SK-N-SH (cell line): Measurements from ENCODE around the gene ABCC2. TPM values are rescaled to one million over a fixed set of nuclear protein-coding genes. Genes with fewer than 3 reads are reported as not detected.

Experiments used
- CTCF ChIA-PET: fragments of 300-600, 350-600 bp; formaldehyde crosslinking; extraction: SDS; loops from one replicate; lab custom pipeline; 2021; lab: Yijun Ruan, JAX
- POLR2A ChIA-PET: fragments of 350-600 bp; sonication (Branson Sonifier 250); formaldehyde crosslinking; extraction: SDS; loops from one replicate; lab custom pipeline; 2020; ENCODE audit warnings: antibody characterized with exemption, inconsistent platforms; lab: Yijun Ruan, JAX
- DNase-seq: peaks from one replicate; pipeline ENCODE4 v3.0.0; 2012
- H2AFZ ChIP-seq: fragments of 200-600 bp; sonication (generic); 2 replicates; pipeline ENCODE4 v1.8.1; 2016; ENCODE audit warnings: antibody characterized with exemption, mild to moderate bottlenecking, low read depth
- H3F3A ChIP-seq: fragments of 200-600 bp; sonication (generic); replicated peaks from 2 replicates; pipeline ENCODE3; 2016; ENCODE audit warnings: antibody characterized with exemption, mild to moderate bottlenecking; ENCODE audit not compliant: insufficient read depth
- H3K27ac ChIP-seq, 2 experiments: fragments of 200-500 bp in 1 of 2; fragments of 200-600 bp in 1 of 2; sonication (Bioruptor generic) in 1 of 2; sonication (generic), shearing (Covaris generic) in 1 of 2; 2 replicates each; pipeline versions ENCODE4 v1.5.1 to v1.6.1; 2014 to 2016; ENCODE audit warnings: low read depth in 2 of 2, inconsistent platforms in 1 of 2, low read length in 1 of 2, mild to moderate bottlenecking in 1 of 2, mixed read lengths in 1 of 2
- H3K27me3 ChIP-seq: fragments of 200-600 bp; sonication (generic), shearing (Covaris generic); 2 replicates; pipeline ENCODE4 v1.6.1; 2016; ENCODE audit warnings: mixed run types; ENCODE audit not compliant: insufficient read depth
- H3K36me3 ChIP-seq, 2 experiments: fragments of 200-500 bp in 1 of 2; fragments of 200-600 bp in 1 of 2; sonication (Bioruptor generic) in 1 of 2; sonication (generic) in 1 of 2; replicated peaks in 1 of 2; 2 replicates each; pipeline versions ENCODE3 to v1.5.1; 2014 to 2016; ENCODE audit warnings: low read length in 1 of 2, mild to moderate bottlenecking in 1 of 2; ENCODE audit not compliant: insufficient read depth in 2 of 2, control insufficient read depth in 1 of 2
- H3K4me1 ChIP-seq, 2 experiments: fragments of 200-500 bp in 1 of 2; fragments of 200-600 bp in 1 of 2; sonication (Bioruptor generic) in 1 of 2; sonication (generic), shearing (Covaris generic) in 1 of 2; 2 replicates each; pipeline versions ENCODE4 v1.5.1 to v1.6.1; 2014 to 2016; ENCODE audit warnings: low read depth in 1 of 2, low read length in 1 of 2, mixed run types in 1 of 2; ENCODE audit not compliant: insufficient read depth in 2 of 2, control insufficient read depth in 1 of 2
- H3K4me2 ChIP-seq: fragments of 200-600 bp; sonication (generic), shearing (Covaris generic); 2 replicates; pipeline ENCODE4 v1.6.1; 2017; ENCODE audit warnings: mixed run types
- H3K4me3 ChIP-seq, 2 experiments: fragments of 200-500 bp in 1 of 2; fragments of 200-600 bp in 1 of 2; sonication (Bioruptor generic) in 1 of 2; sonication (generic), shearing (Covaris generic) in 1 of 2; 2 replicates each; pipeline versions ENCODE4 v1.5.1 to v1.8.1; 2014 to 2016; ENCODE audit warnings: low read depth in 2 of 2, inconsistent platforms in 1 of 2, low read length in 1 of 2, mild to moderate bottlenecking in 1 of 2, mixed read lengths in 1 of 2, moderate library complexity in 1 of 2
- H3K79me2 ChIP-seq: fragments of 200-600 bp; sonication (generic); 2 replicates; pipeline ENCODE4 v1.8.1; 2017; ENCODE audit warnings: mild to moderate bottlenecking; ENCODE audit not compliant: insufficient read depth
- H3K9ac ChIP-seq: fragments of 200-600 bp; sonication (generic); 2 replicates; pipeline ENCODE4 v1.6.1; 2017; ENCODE audit warnings: mixed run types
- H3K9me2 ChIP-seq: fragments of 200-600 bp; sonication (generic); 2 replicates; pipeline ENCODE4 v1.6.1; 2017; ENCODE audit warnings: mixed run types
- H3K9me3 ChIP-seq: fragments of 200-600 bp; sonication (generic); 2 replicates; pipeline ENCODE4 v1.6.1; 2017; ENCODE audit warnings: mixed run types, mild to moderate bottlenecking, moderate library complexity
- H4K20me1 ChIP-seq: fragments of 200-600 bp; sonication (generic); 2 replicates; pipeline ENCODE4 v1.6.1; 2017; ENCODE audit warnings: mild to moderate bottlenecking, mixed run types; ENCODE audit not compliant: insufficient read depth
- CHD2 ChIP-seq: fragments of 150-350 bp; IDR thresholded peaks from 2 replicates; pipeline ENCODE4 v1.6.1; 2018; ENCODE audit warnings: low read length; ENCODE audit not compliant: partially characterized antibody
- ELF1 ChIP-seq: IDR thresholded peaks from 2 replicates; pipeline ENCODE4 v1.4.0; 2012
- EP300 ChIP-seq, 2 experiments: IDR thresholded peaks; 2 replicates each; pipeline versions ENCODE4 v1.4.0 to v1.6.1; 2012; ENCODE audit warnings: borderline replicate concordance in 1 of 2, low read depth in 1 of 2, low read length in 1 of 2
- EZH2phosphoT487 ChIP-seq: fragments of 200-600 bp; sonication (generic); IDR thresholded peaks from 2 replicates; pipeline ENCODE4 v1.6.1; 2017; ENCODE audit warnings: low read depth, mixed run types, mild to moderate bottlenecking, antibody characterized with exemption, moderate library complexity, borderline replicate concordance
- FOSL2 ChIP-seq: IDR thresholded peaks from 2 replicates; pipeline ENCODE4 v1.4.0; 2012; ENCODE audit warnings: low read depth, mild to moderate bottlenecking, moderate library complexity, borderline replicate concordance
- FOXJ3 ChIP-seq: sonication (generic); formaldehyde crosslinking; IDR thresholded peaks from 2 replicates; pipeline ENCODE4 v1.5.1; 2020; ENCODE audit warnings: mild to moderate bottlenecking, missing genetic modification reagents
- FOXM1 ChIP-seq: IDR thresholded peaks from 2 replicates; pipeline ENCODE4 v1.4.0; 2012; ENCODE audit warnings: low read depth, mild to moderate bottlenecking
- GABPA ChIP-seq: IDR thresholded peaks from 2 replicates; pipeline ENCODE4 v1.4.0; 2012; ENCODE audit warnings: low read depth, mild to moderate bottlenecking
- GATA2 ChIP-seq: sonication (generic); formaldehyde crosslinking; IDR thresholded peaks from 2 replicates; pipeline ENCODE4 v1.5.0; 2020; ENCODE audit warnings: mild to moderate bottlenecking, missing genetic modification reagents
- IRF3 ChIP-seq: fragments of 150-350 bp; IDR thresholded peaks from 2 replicates; pipeline ENCODE4 v1.6.1; 2016; ENCODE audit warnings: mild to moderate bottlenecking, low read depth, low read length
- MEF2A ChIP-seq: IDR thresholded peaks from 2 replicates; pipeline ENCODE4 v1.4.0; 2012; ENCODE audit warnings: low read depth, borderline replicate concordance
- MXI1 ChIP-seq: IDR thresholded peaks from 2 replicates; pipeline ENCODE4 v1.6.1; 2012; ENCODE audit warnings: mild to moderate bottlenecking, low read depth, low read length, improper control_type of control experiment
- PBX3 ChIP-seq: IDR thresholded peaks from 2 replicates; pipeline ENCODE4; 2012
- POLR2AphosphoS5 ChIP-seq: IDR thresholded peaks from 2 replicates; pipeline ENCODE4 v1.6.1; 2012; ENCODE audit warnings: low read depth, low read length
- RAD21 ChIP-seq: IDR thresholded peaks from 2 replicates; pipeline ENCODE4 v1.6.1; 2012; ENCODE audit warnings: mild to moderate bottlenecking, low read length
- REST ChIP-seq: IDR thresholded peaks from 2 replicates; pipeline ENCODE4 v1.6.1; 2012; ENCODE audit warnings: mild to moderate bottlenecking, low read depth, low read length, moderate library complexity
- RXRA ChIP-seq: IDR thresholded peaks from 2 replicates; pipeline ENCODE4 v1.4.0; 2012; ENCODE audit warnings: low read depth, mild to moderate bottlenecking, borderline replicate concordance
- SIN3A ChIP-seq: IDR thresholded peaks from 2 replicates; pipeline ENCODE4 v1.6.1; 2012; ENCODE audit warnings: low read depth, mild to moderate bottlenecking, low read length, moderate library complexity, borderline replicate concordance
- SMC3 ChIP-seq: IDR thresholded peaks from 2 replicates; pipeline ENCODE4 v1.6.1; 2012; ENCODE audit warnings: low read depth, low read length, improper control_type of control experiment
- TEAD4 ChIP-seq: IDR thresholded peaks from 2 replicates; pipeline ENCODE4 v1.4.0; 2012; ENCODE audit warnings: mild to moderate bottlenecking, borderline replicate concordance; ENCODE audit not compliant: insufficient read depth
- USF1 ChIP-seq: IDR thresholded peaks from 2 replicates; pipeline ENCODE4 v1.4.0; 2012; ENCODE audit warnings: low read depth, borderline replicate concordance
- WGBS: methylation state at CpG from one replicate; pipeline ENCODE4 v1.1.6; 2017; ENCODE audit warnings: low lambda C conversion rate; 5-methylcytosine and 5-hydroxymethylcytosine counted together
- polyA plus RNA-seq, 3 experiments: library from polyadenylated mRNA; depleted of rRNA; stranded (reverse); fragments of >200 nt; gene quantifications; 2 replicates each; pipeline ENCODE4 v1.2.3, GENCODE V29; 2012

Gene ABCC2
- polyA plus RNA-seq, 1 of the 3 experiments (the other 2 are of a cell fraction), result 0.48 TPM

- Histone ChIP-seq H3F3A (no peaks in the 10 kb centered on the region), H3K9me3 (no peaks in the 10 kb centered on the region), H3K4me1 (no peaks in the 10 kb centered on the region), H3K27me3 (no peaks in the 10 kb centered on the region), H4K20me1 (no peaks in the 10 kb centered on the region), H3K79me2 (no peaks in the 10 kb centered on the region), H3K27ac (no peak overlapping the region), H2AFZ (no peak overlapping the region), H3K9me2 (no peaks in the 10 kb centered on the region), H3K36me3 (no peaks in the 10 kb centered on the region), H3K9ac (no peak overlapping the region), H3K4me3 (no peak overlapping the region), H3K4me2 (no peak overlapping the region)
- 87% methylated on average over 3 of the region's 3 CpGs for WGBS
- CTCF ChIA-PET, result interaction anchor here (0.7 to 10.6 kb wide), 6 partner anchors 8 to 193 kb away, joined by 3 to 108 read pairs (median 28); partner anchors contain the start of gene DNMBP
- DNase-seq, result no peak
- TF ChIP-seq POLR2AphosphoS5 (no peak), FOSL2 (no peak), MEF2A (no peak), SIN3A (no peak), GABPA (no peak), GATA2 (no peak), CHD2 (no peak), USF1 (no peak), REST (no peak), EZH2phosphoT487 (no peak)
- TF ChIP-seq, all 33 proteins: peak for 0
- POLR2A ChIA-PET, result no interaction called here
Observed at GRCh38 chr10:99853655-99854054, 71.2 kb downstream of the ABCC2 start.

GRCh38 chr10:99854860-99855259 lies 72.4 kb downstream of the ABCC2 start:
- Histone ChIP-seq H3K9ac (no peak overlapping the region), H3K79me2 (no peaks in the 10 kb centered on the region), H3K27ac (no peak overlapping the region; a peak in 1 of 4 replicates), H3K4me3 (no peak overlapping the region), H3K36me3 (no peaks in the 10 kb centered on the region), H3K27me3 (no peaks in the 10 kb centered on the region), H2AFZ (peak overlapping the region; percentile 52), H3K4me2 (no peak overlapping the region), H4K20me1 (no peaks in the 10 kb centered on the region), H3K4me1 (no peaks in the 10 kb centered on the region), H3F3A (no peaks in the 10 kb centered on the region), H3K9me2 (no peaks in the 10 kb centered on the region), H3K9me3 (no peaks in the 10 kb centered on the region)
- ChIA-PET POLR2A (no interaction called here), CTCF (interaction anchor here (0.7 to 10.6 kb wide), 6 partner anchors 9 to 192 kb away, joined by 3 to 108 read pairs (median 28); partner anchors contain the start of gene DNMBP)
- DNase-seq, result peak; percentile 50
- 63% methylated on average over 6 of the region's 6 CpGs for WGBS
- no peak for TF ChIP-seq FOSL2
- no peak for TF ChIP-seq GATA2
- no peak for TF ChIP-seq POLR2AphosphoS5
- peak; percentile 78 for TF ChIP-seq RAD21
- TF ChIP-seq FOXM1, result no peak
- TF ChIP-seq SMC3, result peak; percentile 50
- no peak for TF ChIP-seq GABPA
- TF ChIP-seq RXRA, result no peak
- no peak for TF ChIP-seq TEAD4
- peak; percentile 10 for TF ChIP-seq CHD2
- TF ChIP-seq MXI1, result no peak
- no peak for TF ChIP-seq EP300 (IDR thresholded peaks at IDR 0.05; ENCODE audit: borderline replicate concordance in 1 of 2, low read depth in 1 of 2, low read length in 1 of 2)
- TF ChIP-seq ELF1, result no peak
- no peak for TF ChIP-seq FOXJ3 (CRISPR knock-in tag)
- no peak for TF ChIP-seq PBX3
- no peak for TF ChIP-seq EZH2phosphoT487
- TF ChIP-seq IRF3, result no peak
